H9 (cell line): ENCODE results near the gene MAL. TPM values are rescaled to one million over a fixed set of nuclear protein-coding genes. Genes with fewer than 3 reads are reported as not detected.

Source experiments
- DNase-seq: peaks from one replicate; pipeline ENCODE4 v3.0.0-alpha.2; 2017
- H2AFZ ChIP-seq: one replicate; pipeline ENCODE4 v1.6.1; 2013; ENCODE audit warnings: mild to moderate bottlenecking, low read length, control low read depth, moderate library complexity
- H2AK5ac ChIP-seq: 2 replicates; pipeline ENCODE4 v1.6.1; 2013; ENCODE audit warnings: low read length, control low read depth, mixed read lengths; ENCODE audit not compliant: insufficient read length
- H2BK120ac ChIP-seq: one replicate; pipeline ENCODE4 v1.6.1; 2013; ENCODE audit warnings: low read depth, mild to moderate bottlenecking, low read length, control low read depth, inconsistent platforms; ENCODE audit not compliant: poor library complexity, severe bottlenecking
- H2BK12ac ChIP-seq: 2 replicates; pipeline ENCODE4 v1.6.1; 2013; ENCODE audit warnings: low read length, control low read depth, mixed read lengths, low read depth; ENCODE audit not compliant: insufficient read length
- H2BK15ac ChIP-seq: 2 replicates; pipeline ENCODE4 v1.6.1; 2013; ENCODE audit warnings: low read depth, low read length, control low read depth
- H2BK20ac ChIP-seq: one replicate; pipeline ENCODE4 v1.6.1; 2013; ENCODE audit warnings: low read depth, mild to moderate bottlenecking, low read length, control low read depth, inconsistent platforms; ENCODE audit not compliant: poor library complexity, severe bottlenecking
- H2BK5ac ChIP-seq: 2 replicates; pipeline ENCODE4 v1.6.1; 2013; ENCODE audit warnings: low read length, control low read depth, mixed read lengths; ENCODE audit not compliant: insufficient read length
- H3K14ac ChIP-seq: 2 replicates; pipeline ENCODE4 v1.6.1; 2013; ENCODE audit warnings: low read length, control low read depth; ENCODE audit not compliant: insufficient read depth
- H3K18ac ChIP-seq: 2 replicates; pipeline ENCODE4 v1.6.1; 2013; ENCODE audit warnings: low read depth, mild to moderate bottlenecking, mixed read lengths, low read length, control low read depth; ENCODE audit not compliant: insufficient read length
- H3K23ac ChIP-seq: 2 replicates; pipeline ENCODE4 v1.6.1; 2013; ENCODE audit warnings: low read length, control low read depth, mixed read lengths, low read depth; ENCODE audit not compliant: insufficient read length
- H3K23me2 ChIP-seq: 2 replicates; pipeline ENCODE4 v1.6.1; 2013; ENCODE audit warnings: low read depth, mild to moderate bottlenecking, mixed read lengths, low read length, control low read depth; ENCODE audit not compliant: insufficient read length, poor library complexity, severe bottlenecking
- H3K27ac ChIP-seq: 2 replicates; pipeline ENCODE4 v1.5.1; 2013; ENCODE audit warnings: low read length, control low read depth, mixed read lengths, low read depth; ENCODE audit not compliant: insufficient read length
- H3K27me3 ChIP-seq: 2 replicates; pipeline ENCODE4 v1.6.1; 2013; ENCODE audit warnings: low read length, control low read depth, inconsistent platforms; ENCODE audit not compliant: insufficient read depth
- H3K4ac ChIP-seq: 2 replicates; pipeline ENCODE4 v1.6.1; 2013; ENCODE audit warnings: low read depth, mild to moderate bottlenecking, control low read depth, inconsistent platforms, low read length, moderate library complexity
- H3K4me1 ChIP-seq: 2 replicates; pipeline ENCODE4 v1.6.1; 2013; ENCODE audit warnings: low read length, control low read depth, inconsistent platforms; ENCODE audit not compliant: insufficient read depth
- H3K4me2 ChIP-seq: 2 replicates; pipeline ENCODE4 v1.6.1; 2013; ENCODE audit warnings: low read length, control low read depth, mixed read lengths; ENCODE audit not compliant: insufficient read length, insufficient read depth
- H3K56ac ChIP-seq: 2 replicates; pipeline ENCODE4 v1.6.1; 2013; ENCODE audit warnings: low read depth, mild to moderate bottlenecking, mixed read lengths, low read length, control low read depth; ENCODE audit not compliant: insufficient read length
- H3K79me1 ChIP-seq: 2 replicates; pipeline ENCODE4 v1.6.1; 2013; ENCODE audit warnings: low read depth, mild to moderate bottlenecking, moderate library complexity, low read length, control low read depth, inconsistent platforms; ENCODE audit not compliant: insufficient read depth, poor library complexity, severe bottlenecking
- H3K79me2 ChIP-seq: 2 replicates; pipeline ENCODE4 v1.6.1; 2013; ENCODE audit warnings: low read length, control low read depth, inconsistent platforms; ENCODE audit not compliant: insufficient read depth
- H3K9ac ChIP-seq: 2 replicates; pipeline ENCODE4 v1.6.1; 2013; ENCODE audit warnings: low read length, control low read depth, mixed read lengths; ENCODE audit not compliant: insufficient read length; ENCODE audit errors: extremely low read depth
- H3K9me3 ChIP-seq: one replicate; pipeline ENCODE4 v1.6.1; 2013; ENCODE audit warnings: low read depth, low read length, inconsistent platforms; ENCODE audit not compliant: control insufficient read depth
- H3T11ph ChIP-seq: one replicate; pipeline ENCODE4 v1.6.1; 2013; ENCODE audit warnings: mild to moderate bottlenecking, low read length, control low read depth, inconsistent platforms
- H4K20me1 ChIP-seq: one replicate; pipeline ENCODE4 v1.6.1; 2013; ENCODE audit not compliant: control insufficient read depth, insufficient read length, insufficient read depth
- H4K5ac ChIP-seq: 2 replicates; pipeline ENCODE4 v1.6.1; 2013; ENCODE audit warnings: low read depth, mild to moderate bottlenecking, mixed read lengths, low read length, control low read depth; ENCODE audit not compliant: insufficient read length
- H4K8ac ChIP-seq: replicated peaks from 2 replicates; pipeline ENCODE4 v1.6.1; 2013; ENCODE audit warnings: low read length, control low read depth, mixed read lengths, low read depth; ENCODE audit not compliant: insufficient read length
- H4K91ac ChIP-seq: 2 replicates; pipeline ENCODE4 v1.6.1; 2013; ENCODE audit warnings: low read depth, mild to moderate bottlenecking, moderate library complexity, mixed read lengths, low read length, control low read depth; ENCODE audit not compliant: insufficient read length
- H3K27ac Mint-ChIP-seq, 3 experiments: 2 replicates in 2 of 3; 3 replicates in 1 of 3; pipeline ENCODE4 v1.8.0; 2020 to 2021; ENCODE audit warnings: mixed read lengths in 3 of 3, mild to moderate bottlenecking in 1 of 3, moderate library complexity in 1 of 3
- H3K27me3 Mint-ChIP-seq: 2 replicates; pipeline ENCODE4 v1.8.0; 2021; ENCODE audit warnings: low read depth, mild to moderate bottlenecking, moderate library complexity, mixed read lengths
- H3K36me3 Mint-ChIP-seq, 3 experiments: 2 replicates in 2 of 3; 3 replicates in 1 of 3; pipeline ENCODE4 v1.8.0; 2020 to 2021; ENCODE audit warnings: low read depth in 3 of 3, mixed read lengths in 3 of 3; ENCODE audit not compliant: insufficient read depth in 1 of 3
- H3K4me1 Mint-ChIP-seq, 2 experiments: 2 replicates each; pipeline ENCODE4 v1.8.0; 2020; ENCODE audit warnings: mixed read lengths in 2 of 2
- H3K4me3 Mint-ChIP-seq, 2 experiments: 2 replicates in 1 of 2; 3 replicates in 1 of 2; pipeline ENCODE4 v1.8.0; 2020 to 2021; ENCODE audit warnings: mild to moderate bottlenecking in 2 of 2, mixed read lengths in 2 of 2, moderate library complexity in 1 of 2
- H3K9me3 Mint-ChIP-seq, 2 experiments: 2 replicates in 1 of 2; 3 replicates in 1 of 2; pipeline ENCODE4 v1.8.0; 2020; ENCODE audit warnings: mild to moderate bottlenecking in 2 of 2, mixed read lengths in 2 of 2, moderate library complexity in 1 of 2
- CTCF ChIP-seq: fragments of 200-600 bp; sonication (generic); conservative IDR thresholded peaks from 3 replicates; pipeline ENCODE4 v1.8.0; 2021; ENCODE audit warnings: antibody characterized with exemption, mild to moderate bottlenecking
- WGBS: extraction: QIAGEN DNeasy Blood & Tissue Kit; methylation state at CpG from one replicate; pipeline ENCODE4 v1.1.7; 2013; ENCODE audit warnings: missing lambda C conversion rate, low lambda C conversion rate, mixed read lengths; ENCODE audit not compliant: insufficient read length; ENCODE audit errors: extremely low coverage; 5-methylcytosine and 5-hydroxymethylcytosine counted together
- total RNA-seq: library from RNA; stranded (reverse); gene quantifications from 2 replicates; pipeline ENCODE4 v1.2.1, GENCODE V29; 2021

The MAL gene
- total RNA-seq, 1 experiment from 2014 or later = not detected

- Histone ChIP-seq H2BK20ac (no peak overlapping the region), H2BK15ac (no peak overlapping the region), H4K20me1 (no peaks in the 10 kb centered on the region), H4K91ac (no peak overlapping the region), H4K8ac (no peak overlapping the region), H3K18ac (no peak overlapping the region), H3K9ac (no peak overlapping the region), H2AK5ac (no peak overlapping the region), H3K27ac (no peak overlapping the region), H3K9me3 (no peaks in the 10 kb centered on the region), H3K56ac (no peak overlapping the region), H4K5ac (no peak overlapping the region), H3K4ac (no peak overlapping the region), H3K23ac (no peak overlapping the region), H3K27me3 (no peaks in the 10 kb centered on the region), H3K79me2 (no peaks in the 10 kb centered on the region), H3K79me1 (no peaks in the 10 kb centered on the region), H2BK120ac (no peak overlapping the region), H3K4me2 (no peak overlapping the region), H2BK5ac (no peak overlapping the region), H3K14ac (no peak overlapping the region), H3K4me1 (no peaks in the 10 kb centered on the region), H3K23me2 (no peaks in the 10 kb centered on the region), H2AFZ (no peak overlapping the region), H3T11ph (no peak overlapping the region), H2BK12ac (no peak overlapping the region)
- no peak for TF ChIP-seq CTCF
- H3K27ac Mint-ChIP-seq = no peak overlapping the region
- H3K4me3 Mint-ChIP-seq = no peak overlapping the region
- H3K36me3 Mint-ChIP-seq = no peaks in the 10 kb centered on the region; a peak in 1 of 7 replicates
- no peaks in the 10 kb centered on the region for H3K4me1 Mint-ChIP-seq
- H3K27me3 Mint-ChIP-seq = peaks cover 56% of the 10 kb centered on the region
- DNase-seq = no peak
- WGBS = no CpG with 5 or more reads among the region's 3 CpGs
- peaks cover 0 to 6% of the 10 kb centered on the region in 2 experiments; a peak in 1 of 5 replicates for H3K9me3 Mint-ChIP-seq
Measured at GRCh38 chr2:94978917-94979316, 46.6 kb upstream of the MAL start.
